HG03097 (cell line): Measurements from ENCODE around the gene COL4A5.
"Not testable (repeated sequence)": the region's sequence is repeated elsewhere in the genome, so short reads cannot be mapped to it uniquely, and the experiment has no call there.

Source experiments
- ATAC-seq: cut with Tn5 transposase; IDR thresholded peaks from one replicate; pipeline ENCODE4 v1.9.1; 2021; ENCODE audit not compliant: unreplicated experiment, low FRiP score

The COL4A5 gene

GRCh38 chrX:108439426-108439942 is at the start of gene COL4A5:
COL4A5 (plus strand) TSS chrX:108439838; CDS start chrX:108440126, 288 bp downstream.
- no peak for ATAC-seq

GRCh38 chrX:108390976-108391717 is 48.5 kb upstream of the COL4A5 start:
- not testable (repeated sequence) for ATAC-seq

- no peak for ATAC-seq
These were observed 43.3 kb upstream of the COL4A5 start for GRCh38 chrX:108396188-108396891.

- no peak for ATAC-seq
These were observed 42.7 kb upstream of the COL4A5 start for GRCh38 chrX:108396986-108397385.

- ATAC-seq: no peak
These were observed 41.8 kb upstream of the COL4A5 start for GRCh38 chrX:108397627-108398391.

- no peak for ATAC-seq
These were observed 40.0 kb upstream of the COL4A5 start for GRCh38 chrX:108399418-108400165.

- ATAC-seq: no peak
These were observed 26.9 kb upstream of the COL4A5 start for GRCh38 chrX:108412783-108413182.

- ATAC-seq: no peak
These were observed 24.5 kb upstream of the COL4A5 start for GRCh38 chrX:108415146-108415545.

- ATAC-seq: no peak
These were observed 23.7 kb upstream of the COL4A5 start for GRCh38 chrX:108415891-108416290.

- no peak for ATAC-seq
These were observed 22.4 kb upstream of the COL4A5 start for GRCh38 chrX:108417257-108417656.

- no peak for ATAC-seq
These were observed 20.2 kb upstream of the COL4A5 start for GRCh38 chrX:108419401-108419800.

- ATAC-seq: no peak
These were observed 19.2 kb upstream of the COL4A5 start for GRCh38 chrX:108420481-108420880.

- ATAC-seq: no peak
These were observed 13.4 kb upstream of the COL4A5 start for GRCh38 chrX:108426262-108426661.

GRCh38 chrX:108435261-108435660 is 4.4 kb upstream of the COL4A5 start:
- ATAC-seq: no peak

GRCh38 chrX:108437349-108438109 is 2.1 kb upstream of the COL4A5 start:
- ATAC-seq: no peak

GRCh38 chrX:108438110-108438623 is 1.5 kb upstream of the COL4A5 start, which contains the start of gene COL4A6:
COL4A6 (minus strand) TSS chrX:108438422; CDS start chrX:108438196, 226 bp downstream.
- ATAC-seq: no peak

GRCh38 chrX:108439961-108440696 is 491 bp downstream of the COL4A5 start:
- no peak for ATAC-seq

- ATAC-seq: no peak
These were observed 3.3 kb downstream of the COL4A5 start for GRCh38 chrX:108442901-108443464.
